Body of pancreas (tissue), 4 donors: ENCODE results near the gene DTHD1. TPM values are rescaled to one million over a fixed set of nuclear protein-coding genes. Genes with fewer than 3 reads are reported as not detected.

ENCODE experiments used
- ATAC-seq: fragments of 150-250 bp; one replicate; pipeline ENCODE4 v1.9.1; 2016
- DNase-seq, 4 donors: peaks; one replicate each; pipeline ENCODE4 v3.0.0-alpha.2; 2019
- H3K27ac ChIP-seq, 4 donors: fragments of 200-600 bp; sonication (generic); 1 replicate in 3 of 4; 2 replicates in 1 of 4; pipeline versions ENCODE4 v1.5.1 to v1.6.1; 2016 to 2019; ENCODE audit warnings: mild to moderate bottlenecking in 1 of 4, mixed read lengths in 1 of 4, moderate library complexity in 1 of 4
- H3K27me3 ChIP-seq, 2 donors: fragments of 200-600 bp; sonication (generic); one replicate each; pipeline ENCODE4 v1.6.0; 2016; ENCODE audit warnings: mild to moderate bottlenecking in 1 of 2
- H3K36me3 ChIP-seq, 2 donors: fragments of 200-600 bp; sonication (generic); replicated peaks in 1 of 2; 2 replicates each; pipeline ENCODE4 v1.5.1; 2016; ENCODE audit warnings: low read depth in 2 of 2; ENCODE audit not compliant: insufficient read depth in 1 of 2
- H3K4me1 ChIP-seq: fragments of 200-600 bp; sonication (generic); one replicate; pipeline ENCODE4 v1.6.0; 2016
- H3K4me3 ChIP-seq, 2 donors: fragments of 200-600 bp; sonication (generic); 1 replicate in 1 of 2; 2 replicates in 1 of 2; pipeline ENCODE4 v1.5.1; 2016 to 2019
- H3K9me3 ChIP-seq, 3 donors: fragments of 200-600 bp; sonication (generic); 1 replicate in 2 of 3; 2 replicates in 1 of 3; pipeline ENCODE4 v1.5.1; 2016
- POLR2A ChIP-seq, 3 donors: fragments of 450-650 bp; IDR thresholded peaks; one replicate each; pipeline ENCODE4 v1.6.1; 2016; ENCODE audit warnings: antibody characterized with exemption in 3 of 3, mild to moderate bottlenecking in 2 of 3
- WGBS, 2 donors: methylation state at CpG; one replicate each; pipeline ENCODE4 v1.1.5; 2017; 5-methylcytosine and 5-hydroxymethylcytosine counted together
- intact Hi-C: fragments of 100-400 bp; cut with DNase I; formaldehyde crosslinking; loops from one replicate; pipeline ENCODE4 v1.15.1; 2023
- total RNA-seq, 2 donors: library from RNA; depleted of rRNA; stranded (reverse); fragments of >200 nt; gene quantifications; one replicate each; pipeline ENCODE4 v1.1.0, GENCODE V29; 2016
- TF ChIP-seq, protein P1 (sequence below), 7 experiments: fragments of 450-650 bp in 4 of 7; fragments of 200-600 bp in 3 of 7; sonication (generic) in 3 of 7; IDR thresholded peaks; one replicate each; pipeline ENCODE4 v1.5.1; 2016 to 2019; ENCODE audit warnings: antibody characterized with exemption in 7 of 7

The DTHD1 gene
- total RNA-seq, 2 donors from 2014 or later, result under 0.01 TPM; not detected in 1

DNA sequence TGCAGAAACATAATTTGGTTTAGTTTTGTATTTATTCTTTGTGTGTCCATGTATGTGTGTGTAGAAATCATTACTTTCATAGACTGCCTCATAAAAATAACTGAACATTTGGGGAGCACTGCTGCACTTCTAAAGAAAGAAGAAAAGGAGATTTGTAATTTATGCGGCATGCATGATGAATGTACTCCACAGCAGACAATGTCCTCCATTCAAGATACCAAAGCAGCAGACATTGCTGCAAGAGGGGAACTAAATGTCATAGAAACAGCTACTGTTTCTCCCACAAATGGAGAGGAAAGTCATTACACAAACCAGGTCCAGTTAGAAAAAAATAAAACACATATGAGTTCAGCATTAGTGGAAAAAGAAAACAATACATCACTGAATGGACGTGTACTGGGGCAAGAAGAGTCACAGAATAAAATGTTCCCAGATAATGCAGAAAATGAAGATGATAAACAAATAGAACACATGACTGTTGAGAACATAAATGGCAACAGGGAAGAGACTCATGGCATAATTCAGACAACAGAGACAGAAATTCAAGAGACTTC is 2.6 kb downstream of the DTHD1 start:
- intact Hi-C loops, result no loop called here
- DNase-seq, result no peak
- WGBS, 2 donors, result 59 to 79% methylated on average over 2 of the region's 2 CpGs
- H3K27me3 ChIP-seq, result no peaks in the 10 kb centered on the region
- no peak for ATAC-seq
- H3K27ac ChIP-seq, result no peak overlapping the region
- no peak for TF ChIP-seq POLR2A (IDR thresholded peaks at IDR 0.05)
- TF ChIP-seq, protein P1, sequence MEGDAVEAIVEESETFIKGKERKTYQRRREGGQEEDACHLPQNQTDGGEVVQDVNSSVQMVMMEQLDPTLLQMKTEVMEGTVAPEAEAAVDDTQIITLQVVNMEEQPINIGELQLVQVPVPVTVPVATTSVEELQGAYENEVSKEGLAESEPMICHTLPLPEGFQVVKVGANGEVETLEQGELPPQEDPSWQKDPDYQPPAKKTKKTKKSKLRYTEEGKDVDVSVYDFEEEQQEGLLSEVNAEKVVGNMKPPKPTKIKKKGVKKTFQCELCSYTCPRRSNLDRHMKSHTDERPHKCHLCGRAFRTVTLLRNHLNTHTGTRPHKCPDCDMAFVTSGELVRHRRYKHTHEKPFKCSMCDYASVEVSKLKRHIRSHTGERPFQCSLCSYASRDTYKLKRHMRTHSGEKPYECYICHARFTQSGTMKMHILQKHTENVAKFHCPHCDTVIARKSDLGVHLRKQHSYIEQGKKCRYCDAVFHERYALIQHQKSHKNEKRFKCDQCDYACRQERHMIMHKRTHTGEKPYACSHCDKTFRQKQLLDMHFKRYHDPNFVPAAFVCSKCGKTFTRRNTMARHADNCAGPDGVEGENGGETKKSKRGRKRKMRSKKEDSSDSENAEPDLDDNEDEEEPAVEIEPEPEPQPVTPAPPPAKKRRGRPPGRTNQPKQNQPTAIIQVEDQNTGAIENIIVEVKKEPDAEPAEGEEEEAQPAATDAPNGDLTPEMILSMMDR (IDR thresholded peaks at IDR 0.05), result no peak
- H3K9me3 ChIP-seq, result no peaks in the 10 kb centered on the region
- no peaks in the 10 kb centered on the region for H3K36me3 ChIP-seq
- H3K4me1 ChIP-seq, result no peaks in the 10 kb centered on the region
- H3K4me3 ChIP-seq, result no peak overlapping the region

DNA sequence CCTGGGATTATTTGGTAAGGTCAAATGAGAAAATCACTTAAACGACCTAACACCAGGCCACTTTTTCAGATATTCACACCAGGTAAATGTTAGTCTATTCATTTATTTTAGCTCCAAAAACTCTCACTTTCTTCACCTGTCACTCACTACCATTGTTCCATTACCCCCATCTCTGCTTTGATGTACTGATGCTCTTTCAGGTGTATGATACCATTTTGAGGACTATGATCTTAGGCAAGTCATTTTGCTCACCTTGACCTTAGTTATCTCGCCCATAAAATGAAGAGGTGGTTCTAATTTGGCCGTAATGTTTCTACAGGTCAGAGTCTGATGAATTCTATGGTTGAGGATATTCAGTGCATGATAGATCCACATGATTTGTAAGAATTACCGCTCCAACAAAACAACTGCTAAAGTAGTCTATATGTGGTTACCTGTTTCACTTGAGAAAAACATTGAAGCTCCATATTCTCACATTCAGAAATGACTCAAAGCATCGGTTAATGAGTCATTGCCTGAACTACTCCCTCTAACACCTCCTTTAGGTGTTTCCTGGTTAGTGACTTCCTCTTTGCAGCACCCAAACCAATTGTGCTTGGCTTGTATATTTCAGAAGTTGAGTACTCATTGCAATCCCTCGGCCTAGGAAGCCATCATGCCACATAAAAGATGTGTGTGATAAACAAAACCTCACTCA is 4.5 kb downstream of the DTHD1 start:
- intact Hi-C loops, result no loop called here
- Histone ChIP-seq H3K9me3 (no peaks in the 10 kb centered on the region), H3K4me1 (no peaks in the 10 kb centered on the region), H3K27me3 (no peaks in the 10 kb centered on the region), H3K4me3 (no peak overlapping the region), H3K27ac (no peak overlapping the region), H3K36me3 (no peaks in the 10 kb centered on the region)
- 73 to 75% methylated on average over 6 of the region's 6 CpGs for WGBS, 2 donors
- no peak for TF ChIP-seq POLR2A (IDR thresholded peaks at IDR 0.05)
- TF ChIP-seq, protein P1 (IDR thresholded peaks at IDR 0.05), result no peak
- DNase-seq (peak in 1 of 4 donors; percentile 8), ATAC-seq (no peak)

DNA sequence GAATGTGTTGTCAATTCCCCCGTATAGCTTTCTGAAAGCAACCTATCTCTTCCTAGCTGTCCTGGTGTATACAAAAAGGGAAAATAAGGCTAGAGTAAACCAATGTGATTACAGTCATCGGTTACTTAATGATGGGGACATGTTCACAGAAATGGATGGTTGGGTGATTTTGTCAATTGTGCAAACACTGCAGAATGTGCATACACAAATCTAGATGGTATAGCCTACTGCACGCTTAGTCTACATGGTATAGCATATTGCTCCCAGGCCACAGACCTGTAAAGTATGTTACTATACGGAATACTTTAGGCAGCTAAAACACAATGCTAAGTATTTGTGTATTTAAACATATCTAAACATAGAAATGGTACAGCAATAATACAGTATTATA is 5.1 kb downstream of the DTHD1 start:
- WGBS, 2 donors, result 82 to 85% methylated on average over 4 of the region's 4 CpGs
- no peak for ATAC-seq

DNA sequence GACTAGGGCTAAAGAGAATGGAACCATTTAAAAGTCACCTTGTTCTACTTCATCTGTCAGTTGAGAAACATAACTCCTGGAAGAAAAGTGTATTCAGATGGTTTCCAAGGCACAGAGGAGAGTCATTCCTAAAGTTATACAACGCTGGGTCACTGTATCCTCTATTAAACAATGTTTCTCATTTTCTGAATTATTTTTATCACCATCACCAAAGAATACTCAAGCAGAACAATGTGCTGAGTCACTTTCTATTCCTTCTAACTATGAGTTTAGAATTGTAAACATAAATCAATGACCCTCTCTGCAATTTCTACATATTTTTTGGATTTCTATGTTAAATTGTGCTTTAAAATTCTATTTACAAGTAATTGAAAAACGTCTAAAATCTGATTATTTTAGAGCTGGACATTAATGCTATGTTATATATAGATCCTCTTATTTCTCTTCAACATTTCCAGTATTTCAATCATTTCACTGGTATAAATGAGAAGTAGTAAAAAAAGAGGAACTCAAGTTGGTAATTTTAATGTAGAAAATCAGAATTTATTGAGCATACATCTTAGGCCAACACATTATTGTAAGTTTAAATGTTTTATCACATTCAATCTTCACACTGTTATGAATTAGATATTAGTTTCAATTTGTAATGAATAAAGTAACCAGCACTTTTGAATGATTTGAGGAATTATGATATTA is 7.5 kb downstream of the DTHD1 start:
- DNase-seq (no peak), ATAC-seq (no peak)
- H3K36me3 ChIP-seq, result no peaks in the 10 kb centered on the region
- no peaks in the 10 kb centered on the region for H3K9me3 ChIP-seq
- intact Hi-C loops, result no loop called here
- TF ChIP-seq, protein P1 (IDR thresholded peaks at IDR 0.05), result no peak
- TF ChIP-seq POLR2A (IDR thresholded peaks at IDR 0.05), result no peak
- H3K4me1 ChIP-seq, result no peaks in the 10 kb centered on the region
- WGBS, 2 donors, result 34 to 38% methylated on average over 2 of the region's 2 CpGs
- no peak overlapping the region for H3K27ac ChIP-seq
- H3K27me3 ChIP-seq, result no peaks in the 10 kb centered on the region
- H3K4me3 ChIP-seq, result no peak overlapping the region

More for the DNA sequence above, 5.1 kb downstream of the DTHD1 start:
- Histone ChIP-seq H3K27me3 (no peaks in the 10 kb centered on the region), H3K4me1 (no peaks in the 10 kb centered on the region), H3K36me3 (no peaks in the 10 kb centered on the region), H3K9me3 (no peaks in the 10 kb centered on the region), H3K27ac (no peak overlapping the region), H3K4me3 (no peak overlapping the region)
- TF ChIP-seq, protein P1 (IDR thresholded peaks at IDR 0.05), result no peak
- TF ChIP-seq POLR2A (IDR thresholded peaks at IDR 0.05), result no peak
- DNase-seq, result no peak
- intact Hi-C loops, result no loop called here
